Measurements from ENCODE around the gene CLEC18A. TPM values are rescaled to one million over a fixed set of nuclear protein-coding genes. Genes with fewer than 3 reads are reported as not detected.
A peak's percentile ranks its signal among the peaks of the same experiment; 100 is the strongest.

Gene CLEC18A
- total RNA-seq, 1 donor from 2014 or later, result 25.2 TPM

GRCh38 chr16:69918241-69918640, 32.9 kb upstream of the CLEC18A start:
- Histone ChIP-seq H3K9me3 (no peaks in the 10 kb centered on the region), H3K4me3 (peak overlapping the region; percentile 37 to 52)
- intact Hi-C loops (cut with DNase I), result loop anchor here (5.0 kb wide), 1 partner anchor 36 kb away; no protein-coding TSS in a partner anchor

GRCh38 chr16:69921127-69921526, 30.0 kb upstream of the CLEC18A start:
- no peak for TF ChIP-seq CTCF (IDR thresholded peaks at IDR 0.05)
- intact Hi-C loops (cut with DNase I), result no loop called here
- DNase-seq (ENCODE audit: low spot score in 2 of 2), result peak in 1 of 2 donors; percentile 87
- no peak overlapping the region for H3K4me3 ChIP-seq
- peaks cover 24 to 71% of the 10 kb centered on the region in 2 donors for H3K4me1 ChIP-seq
- peak overlapping the region; percentile 96 to 97 for H3K27ac ChIP-seq
- H3K27me3 ChIP-seq, result no peaks in the 10 kb centered on the region
- H3K9me3 ChIP-seq, result no peaks in the 10 kb centered on the region
- no peaks in the 10 kb centered on the region for H3K36me3 ChIP-seq

More at GRCh38 chr16:69918241-69918640, 32.9 kb upstream of the CLEC18A start:
- Histone ChIP-seq H3K27ac (peak overlapping the region; percentile 96 to 97), H3K27me3 (no peaks in the 10 kb centered on the region), H3K36me3 (no peaks in the 10 kb centered on the region), H3K4me1 (peaks cover 20 to 60% of the 10 kb centered on the region in 2 donors)
- DNase-seq (ENCODE audit: low spot score in 2 of 2), result no peak
- TF ChIP-seq CTCF (IDR thresholded peaks at IDR 0.05), result no peak

- no peak for DNase-seq (ENCODE audit: low spot score in 2 of 2)
- TF ChIP-seq CTCF (IDR thresholded peaks at IDR 0.05), result no peak
- Histone ChIP-seq H3K4me3 (no peak overlapping the region), H3K27ac (peak overlapping the region; percentile 96 to 97), H3K4me1 (peaks cover 24 to 62% of the 10 kb centered on the region in 2 donors), H3K27me3 (no peaks in the 10 kb centered on the region), H3K9me3 (no peaks in the 10 kb centered on the region), H3K36me3 (no peaks in the 10 kb centered on the region)
- intact Hi-C loops (cut with DNase I), result no loop called here
Observed at GRCh38 chr16:69922200-69922599, 28.9 kb upstream of the CLEC18A start.

- peak overlapping the region in 1 of 2 donors; percentile 72 for H3K4me3 ChIP-seq
- peaks cover 15 to 57% of the 10 kb centered on the region in 2 donors for H3K4me1 ChIP-seq
- H3K36me3 ChIP-seq, result peaks cover 0 to 6% of the 10 kb centered on the region in 2 donors
- H3K9me3 ChIP-seq, result no peaks in the 10 kb centered on the region
- H3K27ac ChIP-seq, result peak overlapping the region; percentile 96 to 97
- H3K27me3 ChIP-seq, result no peaks in the 10 kb centered on the region
- intact Hi-C loops (cut with DNase I), result loop anchor here (1.0 kb wide), 1 partner anchor 63 kb away; no protein-coding TSS in a partner anchor
- DNase-seq (ENCODE audit: low spot score in 2 of 2), result no peak
- no peak for TF ChIP-seq CTCF (IDR thresholded peaks at IDR 0.05)
Observed at GRCh38 chr16:69924041-69924775, 26.9 kb upstream of the CLEC18A start.

GRCh38 chr16:69924777-69925191, 26.4 kb upstream of the CLEC18A start:
- no peaks in the 10 kb centered on the region for H3K9me3 ChIP-seq
- intact Hi-C loops (cut with DNase I), result loop anchor here (1.0 kb wide), 1 partner anchor 63 kb away; no protein-coding TSS in a partner anchor
- peaks cover 18 to 57% of the 10 kb centered on the region in 2 donors for H3K4me1 ChIP-seq
- peak overlapping the region; percentile 96 to 97 for H3K27ac ChIP-seq
- H3K4me3 ChIP-seq, result peak overlapping the region; percentile 53 to 72
- peaks cover 3 to 12% of the 10 kb centered on the region in 2 donors for H3K36me3 ChIP-seq
- DNase-seq (ENCODE audit: low spot score in 2 of 2), result peak; percentile 46 to 93
- no peak for TF ChIP-seq CTCF (IDR thresholded peaks at IDR 0.05)
- H3K27me3 ChIP-seq, result no peaks in the 10 kb centered on the region
